CMK (cell line): ENCODE measurements around the gene MATN4.

ENCODE experiments used
- DNase-seq: peaks from one replicate; pipeline ENCODE4 v3.0.0-alpha.2; 2010; ENCODE audit warnings: low read depth

The MATN4 gene

DNA sequence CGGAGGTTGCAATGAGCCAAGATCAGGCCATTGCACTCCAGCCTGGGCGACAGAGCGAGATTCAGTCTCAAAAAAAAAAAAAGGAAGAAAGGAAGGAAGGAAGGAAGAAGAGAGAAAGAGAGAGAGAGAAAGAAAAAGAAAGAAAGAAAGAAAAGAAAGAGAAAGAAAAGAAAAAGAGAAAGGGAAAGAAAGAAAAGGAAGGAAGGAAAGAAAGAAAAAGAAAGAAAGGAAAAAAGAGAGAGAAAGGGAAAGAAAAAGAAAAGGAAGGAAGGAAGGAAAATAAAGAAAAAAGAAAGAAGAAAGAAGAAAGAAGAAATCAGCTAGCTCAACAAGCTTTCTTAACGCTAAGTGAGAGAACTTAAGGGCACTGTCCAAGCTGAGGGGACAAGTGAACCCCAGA, 7.6 kb upstream of the MATN4 start:
- no peak for DNase-seq

DNA sequence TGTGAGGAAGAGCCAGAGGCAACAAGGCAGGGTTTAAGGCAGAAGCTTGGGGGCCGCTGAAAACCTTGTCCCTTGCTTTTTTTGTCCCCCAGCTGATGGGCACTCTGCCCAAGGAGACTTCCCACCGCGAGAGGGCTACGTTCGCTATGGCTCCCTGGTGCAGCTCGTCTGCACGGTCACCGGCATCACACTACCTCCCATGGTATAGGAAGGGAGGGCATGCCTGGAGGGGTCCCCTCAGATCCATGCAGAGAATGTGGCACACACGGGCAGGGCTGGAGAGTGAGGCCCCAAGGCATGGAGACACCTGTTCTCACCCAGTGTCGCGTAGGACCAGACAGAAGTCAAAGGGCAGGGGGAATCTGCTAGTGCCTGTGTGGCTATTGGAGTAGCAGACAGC, 5.8 kb upstream of the MATN4 start:
- no peak for DNase-seq

DNA sequence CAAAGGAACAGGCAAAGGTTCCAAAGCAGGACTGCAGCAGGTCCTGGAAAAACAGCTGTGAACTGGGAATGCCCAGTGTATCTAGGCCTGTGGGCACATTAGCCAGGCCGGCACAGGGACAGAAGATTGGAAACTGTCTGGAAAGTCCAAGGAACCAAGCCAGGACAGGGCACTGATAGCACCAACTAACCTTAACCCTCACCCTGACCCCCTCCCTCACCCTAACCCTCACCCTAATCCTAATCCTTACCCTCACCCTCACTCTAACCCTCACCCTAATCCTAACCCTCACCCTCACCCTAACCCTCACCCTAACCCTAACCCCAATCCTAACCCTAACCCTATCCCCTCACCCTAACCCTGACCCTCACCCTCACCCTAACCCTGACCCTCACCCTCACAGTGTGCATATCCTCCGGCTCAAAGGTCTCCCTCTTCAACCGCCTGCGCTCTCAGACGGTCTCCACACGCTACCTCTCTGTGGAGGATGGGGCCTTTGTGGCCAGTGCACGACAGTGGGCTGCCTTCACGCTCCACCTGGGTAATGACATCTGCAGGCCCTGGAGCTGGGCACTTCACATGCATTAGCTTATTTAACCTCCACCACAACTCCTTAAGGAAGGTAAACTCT, 5.1 kb upstream of the MATN4 start:
- DNase-seq: no peak

- DNase-seq: no peak
These were observed 4.1 kb upstream of the MATN4 start for GRCh38 chr20:45312241-45312640.

GRCh38 chr20:45311589-45312211, 3.6 kb upstream of the MATN4 start:
- no peak for DNase-seq

DNA sequence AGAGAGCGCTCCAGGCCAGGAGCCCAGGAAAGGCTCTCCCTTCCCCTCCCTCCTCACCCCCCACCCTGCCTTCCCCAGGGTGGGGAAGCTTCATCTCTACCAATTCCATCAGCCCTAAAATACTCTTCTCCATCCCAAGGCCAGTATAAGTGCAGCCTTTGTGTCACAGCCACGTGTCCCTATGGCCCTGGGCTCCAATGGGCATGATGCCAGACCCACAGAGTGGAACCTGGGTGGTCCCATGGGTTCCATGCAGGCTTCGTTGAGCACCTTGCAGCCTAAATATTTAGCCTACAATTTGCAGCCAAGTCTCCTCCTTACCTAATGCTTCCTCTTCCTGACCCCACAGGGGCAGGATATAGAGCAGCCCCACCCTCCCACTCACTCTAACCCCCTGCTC, 976 bp upstream of the MATN4 start:
- no peak for DNase-seq

DNA sequence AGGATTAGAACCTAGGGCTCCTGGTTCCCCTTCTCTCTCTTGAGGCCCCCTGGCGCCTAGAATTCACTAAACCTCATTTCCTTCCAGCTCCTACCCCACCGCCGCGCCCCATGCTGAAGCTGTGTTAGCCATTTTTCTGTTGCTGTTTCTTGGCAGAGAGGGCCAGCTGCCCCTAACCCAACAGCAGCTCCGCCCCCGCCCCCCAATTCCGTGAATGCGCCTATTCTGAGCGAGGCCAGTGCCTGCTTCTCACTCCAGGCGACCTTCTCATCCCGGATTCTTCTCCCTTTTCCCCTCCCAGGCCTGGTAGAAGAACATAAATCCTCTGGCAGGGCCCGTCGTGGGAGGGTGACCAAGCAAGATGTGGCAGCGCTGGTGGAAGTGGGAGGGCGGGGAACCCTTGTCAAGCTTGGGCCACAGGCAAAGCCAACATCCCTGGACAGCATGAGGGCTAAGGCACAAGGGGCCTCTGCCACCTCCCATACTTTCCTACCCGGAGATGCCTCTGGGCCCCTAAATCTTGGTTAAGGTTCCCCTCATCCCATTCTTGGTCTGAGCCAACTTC, 941 bp downstream of the MATN4 start:
- no peak for DNase-seq

GRCh38 chr20:45306431-45306982, 1.6 kb downstream of the MATN4 start, which contains the start of gene RBPJL:
TSS of gene RBPJL (plus strand) at chr20:45306840. CDS start at chr20:45306923, 83 bp downstream.
- no peak for DNase-seq

DNA sequence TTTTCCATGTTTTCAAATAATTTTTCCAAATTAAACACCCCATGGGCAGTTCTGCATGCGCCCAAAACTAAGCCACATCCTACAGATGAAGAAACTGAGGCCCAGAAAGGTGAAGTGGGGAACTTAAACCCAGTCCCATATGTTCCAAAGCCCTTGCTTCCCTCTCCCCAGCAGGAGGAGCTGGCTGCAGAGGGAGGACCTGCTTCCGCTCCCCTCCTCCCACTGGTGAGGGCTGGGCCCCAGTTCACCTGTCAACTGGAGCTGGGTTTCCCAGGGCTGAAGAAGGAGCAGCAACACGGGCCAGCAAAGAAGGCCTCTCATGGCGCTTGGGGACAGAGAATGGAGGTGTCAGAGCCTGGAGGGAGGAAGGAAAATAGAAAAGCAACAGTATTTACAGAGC, 2.8 kb downstream of the MATN4 start:
- DNase-seq: no peak

GRCh38 chr20:45304464-45304999, 3.6 kb downstream of the MATN4 start:
- no peak for DNase-seq

DNA sequence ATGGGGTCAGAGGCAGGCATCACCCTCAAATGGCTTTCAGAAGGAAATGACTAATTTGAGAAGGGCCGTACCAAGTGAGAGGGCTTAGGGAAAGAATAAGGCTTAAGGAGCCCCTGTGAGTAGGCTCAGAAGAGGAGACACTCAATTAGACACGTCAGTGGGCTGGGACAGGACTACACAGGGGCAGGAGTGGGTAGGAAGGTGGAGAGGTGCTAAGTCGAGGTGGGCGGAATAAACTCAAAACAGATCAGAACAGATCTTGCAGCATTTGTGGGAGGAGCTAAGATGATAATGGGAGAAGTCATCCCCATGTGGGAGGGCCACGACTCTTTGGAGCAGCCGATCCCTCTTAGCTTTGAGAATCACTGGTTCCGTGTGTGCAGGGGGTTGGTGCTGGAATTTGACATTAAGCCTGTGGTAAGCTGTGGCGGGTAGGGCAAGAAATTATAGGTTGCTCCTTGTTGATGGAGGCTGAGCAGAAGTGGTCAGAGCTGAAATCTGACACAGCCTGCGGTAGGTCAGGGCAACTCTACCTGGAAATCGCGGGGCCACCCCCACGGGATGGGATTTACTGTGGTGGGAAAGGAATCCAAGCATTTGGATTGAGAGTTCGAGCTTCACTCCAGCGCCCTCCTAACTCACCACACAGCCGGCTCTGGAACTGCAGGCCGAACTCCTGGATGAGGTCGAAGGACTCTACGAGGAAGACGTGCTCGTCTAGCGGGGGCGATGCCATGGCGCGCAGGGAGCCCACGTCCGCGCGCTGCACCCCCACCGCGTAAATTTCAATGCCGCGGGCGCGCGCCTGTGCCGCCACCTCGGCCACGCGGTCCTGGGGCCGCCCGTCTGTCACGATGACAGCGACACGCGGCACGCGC, 4.3 kb downstream of the MATN4 start:
- no peak for DNase-seq

GRCh38 chr20:45301824-45302271, 6.3 kb downstream of the MATN4 start:
- DNase-seq: no peak

- DNase-seq: no peak
These were observed 7.1 kb downstream of the MATN4 start for GRCh38 chr20:45300961-45301360.

DNA sequence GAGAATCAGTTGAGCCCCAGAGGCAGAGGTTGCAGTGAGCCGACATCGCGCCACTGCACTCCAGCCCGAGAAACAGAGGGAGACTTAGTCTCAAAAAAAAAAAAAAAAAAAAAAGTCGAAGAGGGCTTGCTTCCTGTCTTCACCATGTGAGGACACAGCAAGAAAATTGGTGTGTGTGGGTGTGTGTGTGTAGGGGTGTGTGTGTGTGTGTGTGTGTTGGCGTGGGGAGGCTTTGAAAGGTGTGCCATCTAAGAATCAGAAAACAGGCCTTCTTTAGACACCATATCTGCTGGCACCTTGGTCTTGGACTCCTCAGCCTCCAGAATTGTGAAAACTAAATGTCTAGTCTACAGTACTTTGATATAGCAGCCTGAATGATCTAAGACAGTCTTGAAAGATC, 8.3 kb downstream of the MATN4 start:
- no peak for DNase-seq

DNA sequence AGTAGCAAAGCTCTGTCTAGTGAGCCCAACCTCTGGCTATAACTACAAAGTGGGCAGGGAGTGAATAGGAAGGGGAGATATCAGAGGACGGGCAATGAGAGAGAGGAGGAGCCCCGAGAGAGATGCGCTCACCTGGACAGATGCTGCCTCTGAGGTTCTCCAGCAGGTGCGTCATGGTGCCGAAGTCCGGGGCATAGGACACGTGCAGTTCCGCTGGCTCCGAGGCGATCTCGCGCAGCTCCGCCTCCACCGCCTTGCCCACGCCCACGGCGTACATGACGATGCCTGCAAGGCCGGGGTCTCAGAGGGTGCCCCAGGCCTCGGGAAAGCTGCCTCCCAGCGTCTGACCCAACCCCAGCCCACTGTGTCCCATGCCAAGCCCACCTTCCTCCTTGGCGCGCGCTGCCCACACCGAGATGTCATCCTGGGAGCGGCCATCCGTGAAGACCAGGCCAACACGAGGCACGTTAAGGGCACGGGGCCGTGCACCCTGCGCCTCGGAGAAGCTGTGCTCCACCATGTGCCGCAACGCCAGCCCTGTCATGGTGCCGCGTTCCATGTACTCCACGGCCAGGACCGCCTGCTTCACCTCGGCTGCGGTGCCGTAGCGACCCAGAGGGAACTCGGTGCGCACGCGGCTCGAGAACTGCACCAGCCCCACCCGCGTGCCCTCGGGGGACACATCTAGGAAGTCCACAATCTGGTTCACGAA, 10.2 kb downstream of the MATN4 start:
- DNase-seq: no peak

DNA sequence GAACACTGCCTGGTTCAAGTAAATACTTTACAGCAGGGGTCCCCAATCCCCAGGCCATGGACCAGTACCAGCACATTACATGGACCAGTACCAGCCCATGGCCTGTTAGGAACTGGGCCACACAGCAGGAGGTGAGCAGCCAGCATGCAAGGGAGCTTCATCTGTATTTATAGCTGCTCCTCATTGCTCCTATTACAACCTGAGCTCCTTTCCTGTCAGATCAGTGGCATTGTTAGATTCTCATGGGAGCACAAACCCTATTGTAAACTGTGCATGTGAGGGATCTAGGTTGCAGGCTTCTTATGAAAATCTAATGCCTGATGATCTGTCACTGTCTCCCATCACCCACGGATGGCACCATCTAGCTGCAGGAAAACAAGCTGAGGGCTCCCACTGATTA, 13.4 kb downstream of the MATN4 start:
- DNase-seq: no peak

DNA sequence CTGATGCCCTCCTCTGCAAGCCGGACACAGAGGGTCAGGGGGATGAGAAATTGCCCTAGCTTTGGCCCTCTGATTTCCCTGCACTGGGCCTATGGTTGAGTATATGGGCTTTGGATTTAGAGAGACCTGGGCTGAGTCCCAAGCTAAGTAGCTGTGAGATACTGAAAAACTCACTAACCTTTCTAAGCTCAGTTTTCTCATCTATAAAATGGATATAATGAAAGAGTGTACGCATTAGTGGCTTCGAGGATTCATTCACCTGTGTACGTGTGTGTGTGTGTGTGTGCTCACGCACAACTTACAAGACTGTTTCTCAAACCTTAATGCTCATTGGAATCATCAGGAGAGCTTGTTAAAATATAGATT, 14.1 kb downstream of the MATN4 start:
- DNase-seq: no peak

DNA sequence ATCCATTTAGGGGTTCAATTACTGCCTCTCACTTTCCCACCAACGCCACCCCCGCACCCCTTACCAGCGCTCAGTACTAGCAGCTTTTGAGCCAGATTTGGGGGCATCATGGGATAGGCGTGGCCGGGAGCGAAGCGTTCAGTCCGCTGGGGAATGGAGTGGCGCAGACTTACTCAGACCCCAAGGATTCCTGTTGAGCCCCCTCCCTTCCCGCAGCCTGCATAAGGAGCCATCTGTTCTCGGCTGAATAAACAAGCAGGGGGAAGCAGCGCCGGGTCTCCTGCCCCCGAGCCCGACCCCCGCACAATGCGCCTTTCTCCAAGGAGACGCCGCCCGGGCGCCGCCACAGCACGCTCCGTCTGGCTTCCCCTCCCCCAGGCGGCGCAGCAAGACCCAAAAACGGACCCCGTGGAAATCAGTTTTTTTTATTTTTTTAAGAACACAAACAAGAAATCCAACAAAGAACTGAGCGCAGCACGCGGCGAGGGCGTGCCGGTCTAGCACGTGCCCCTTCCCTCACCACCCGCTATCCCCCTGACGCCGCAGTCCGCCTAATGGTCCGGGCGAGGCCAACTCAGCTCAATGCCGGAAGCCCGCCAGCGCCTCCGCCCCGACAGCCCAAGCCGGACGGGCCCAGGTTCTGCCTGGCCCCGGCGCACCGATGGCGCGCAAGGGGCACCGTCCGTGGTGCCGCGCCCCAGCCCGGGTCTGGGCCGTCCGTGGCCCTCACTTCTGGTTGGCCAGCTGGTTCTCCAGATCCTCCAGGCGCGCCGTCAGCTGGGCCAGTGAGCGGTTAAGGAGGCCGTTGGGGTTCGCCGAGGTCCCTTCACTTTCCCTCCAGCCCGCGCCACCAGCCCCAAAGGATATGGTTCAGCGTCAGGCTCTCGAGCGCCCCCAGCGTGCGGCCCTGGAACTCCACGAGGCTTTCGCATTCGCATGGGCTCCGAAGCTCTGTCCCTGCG, 14.8 kb downstream of the MATN4 start:
- peak; percentile 46 for DNase-seq

- DNase-seq: no peak
These were observed 15.8 kb downstream of the MATN4 start for GRCh38 chr20:45292343-45292742.

GRCh38 chr20:45291526-45291925, 16.6 kb downstream of the MATN4 start:
- no peak for DNase-seq
